Testis (tissue), 3 donors: ENCODE results near the gene IFNL1. TPM values are rescaled to one million over a fixed set of nuclear protein-coding genes. Genes with fewer than 3 reads are reported as not detected.

Experiments
- DNase-seq: peaks from one replicate; pipeline ENCODE4 v3.0.0-alpha.2; 2019
- H3K27ac ChIP-seq, 2 donors: fragments of 200-600 bp; sonication (generic); one replicate each; pipeline ENCODE4 v1.5.1; 2019
- H3K27me3 ChIP-seq: fragments of 200-600 bp; sonication (generic); one replicate; pipeline ENCODE4 v1.5.1; 2019
- H3K36me3 ChIP-seq: fragments of 200-600 bp; sonication (generic); one replicate; pipeline ENCODE4 v1.5.1; 2017; ENCODE audit warnings: low read depth; ENCODE audit errors: missing control alignments
- H3K4me1 ChIP-seq: fragments of 200-600 bp; sonication (generic); one replicate; pipeline ENCODE4 v1.5.1; 2019
- H3K4me3 ChIP-seq, 2 donors: fragments of 200-600 bp; sonication (generic); one replicate each; pipeline ENCODE4 v1.5.1; 2017 to 2019
- H3K9me3 ChIP-seq: fragments of 200-600 bp; sonication (generic); one replicate; pipeline ENCODE4 v1.5.1; 2017
- CTCF ChIP-seq, 3 experiments: fragments of 450-650 bp in 2 of 3; fragments of 200-600 bp in 1 of 3; sonication (generic) in 1 of 3; IDR thresholded peaks; one replicate each; pipeline ENCODE4 v1.5.1; 2016 to 2019; ENCODE audit warnings: antibody characterized with exemption in 3 of 3, mild to moderate bottlenecking in 2 of 3, moderate library complexity in 1 of 3
- POLR2A ChIP-seq: fragments of 450-650 bp; IDR thresholded peaks from one replicate; pipeline ENCODE4 v1.6.1; 2017; ENCODE audit warnings: antibody characterized with exemption, mild to moderate bottlenecking, moderate library complexity
- WGBS, 2 donors: methylation state at CpG; one replicate each; pipeline ENCODE4 v1.1.5; 2018; 5-methylcytosine and 5-hydroxymethylcytosine counted together
- intact Hi-C: fragments of 100-400 bp; cut with DNase I; formaldehyde crosslinking; loops from one replicate; pipeline ENCODE4 v1.15.1; 2023; ENCODE audit warnings: low total_unique reads
- polyA plus RNA-seq: library from polyadenylated mRNA; stranded (reverse); fragments of 350-450 nt; fragmentation: Illumina TruSeq; extraction: RNeasy Lipid Tissue Mini Kit (QIAGEN cat#74804); gene quantifications from one replicate; pipeline ENCODE4 v1.2.3, GENCODE V29; 2014; ENCODE audit warnings: low read depth, low replicate concordance; ENCODE audit not compliant: insufficient read depth
- total RNA-seq, 2 donors: library from RNA; depleted of rRNA; stranded (reverse); fragments of >200 nt; gene quantifications; one replicate each; pipeline ENCODE4 v1.2.3, GENCODE V29; 2016

The IFNL1 gene
- total and polyA plus RNA-seq, 3 donors from 2014 or later = not detected

DNA sequence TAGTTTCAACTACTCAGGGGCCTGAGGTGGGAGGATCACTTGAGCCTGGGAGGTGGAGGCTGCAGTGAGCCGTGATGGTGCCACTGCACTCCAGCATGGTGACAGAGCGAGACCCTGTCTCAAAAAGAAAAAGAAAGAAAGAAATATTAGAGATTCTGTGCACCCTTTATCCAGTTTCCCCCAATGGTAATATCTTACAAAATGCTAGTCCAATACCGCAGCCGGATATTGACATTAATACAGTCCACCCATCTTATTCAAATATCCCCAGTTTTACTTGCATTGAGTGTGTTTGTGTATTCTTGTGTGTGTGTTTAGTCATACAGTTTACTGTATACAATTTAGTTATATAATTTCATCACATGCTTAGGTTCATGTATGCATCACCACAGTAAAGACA is 39.0 kb upstream of the IFNL1 start:
- intact Hi-C loops = no loop called here
- Histone ChIP-seq H3K36me3 (no peaks in the 10 kb centered on the region), H3K27ac (no peak overlapping the region), H3K27me3 (no peaks in the 10 kb centered on the region), H3K4me1 (no peaks in the 10 kb centered on the region), H3K4me3 (no peak overlapping the region), H3K9me3 (no peaks in the 10 kb centered on the region)
- no peak for DNase-seq
- TF ChIP-seq POLR2A = no peak
- no peak for TF ChIP-seq CTCF (IDR thresholded peaks at IDR 0.05)
- 96 to 97% methylated on average over 4 of the region's 4 CpGs for WGBS, 2 donors

GRCh38 chr19:39261704-39262103 is 34.5 kb upstream of the IFNL1 start:
- H3K27me3 ChIP-seq = no peaks in the 10 kb centered on the region
- no peak for DNase-seq
- H3K9me3 ChIP-seq = no peaks in the 10 kb centered on the region
- intact Hi-C loops = no loop called here
- no peak overlapping the region for H3K27ac ChIP-seq
- WGBS, 2 donors = 87 to 91% methylated on average over 3 of the region's 3 CpGs
- peaks cover 2% of the 10 kb centered on the region for H3K4me1 ChIP-seq
- H3K36me3 ChIP-seq = no peaks in the 10 kb centered on the region
- no peak overlapping the region for H3K4me3 ChIP-seq
- no peak for TF ChIP-seq CTCF (IDR thresholded peaks at IDR 0.05)

- intact Hi-C loops = no loop called here
- 85 to 92% methylated on average over 4 of the region's 4 CpGs for WGBS, 2 donors
- DNase-seq = no peak
- Histone ChIP-seq H3K4me1 (peaks cover 2% of the 10 kb centered on the region), H3K27me3 (no peaks in the 10 kb centered on the region), H3K9me3 (no peaks in the 10 kb centered on the region), H3K27ac (no peak overlapping the region), H3K36me3 (no peaks in the 10 kb centered on the region), H3K4me3 (no peak overlapping the region)
- no peak for TF ChIP-seq POLR2A
- TF ChIP-seq CTCF (IDR thresholded peaks at IDR 0.05) = no peak
Observed at GRCh38 chr19:39262496-39262895, 33.7 kb upstream of the IFNL1 start.

DNA sequence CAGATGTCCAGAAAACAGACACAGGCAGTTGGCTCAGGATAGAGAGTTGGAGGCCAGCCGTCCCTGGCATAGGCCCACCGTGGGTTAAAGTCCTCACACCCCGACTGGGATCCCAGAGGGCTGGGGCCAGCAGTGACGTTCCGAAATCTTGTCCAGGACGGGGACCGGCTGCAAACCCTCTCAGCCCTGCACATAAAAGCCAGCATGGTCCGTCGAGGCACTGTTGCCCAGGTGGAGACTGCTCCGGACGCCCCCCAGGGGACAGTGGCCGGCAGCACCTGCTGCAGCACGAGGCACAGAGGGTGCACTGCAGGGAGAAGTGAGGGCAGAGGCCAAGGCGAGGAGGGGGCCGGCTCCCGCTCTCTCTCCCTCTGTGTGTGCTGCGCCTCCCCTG is 32.3 kb upstream of the IFNL1 start:
- DNase-seq = no peak
- H3K4me1 ChIP-seq = peaks cover 2% of the 10 kb centered on the region
- no peaks in the 10 kb centered on the region for H3K9me3 ChIP-seq
- TF ChIP-seq POLR2A = no peak
- TF ChIP-seq CTCF (IDR thresholded peaks at IDR 0.05) = no peak
- H3K27me3 ChIP-seq = no peaks in the 10 kb centered on the region
- no peak overlapping the region for H3K27ac ChIP-seq
- intact Hi-C loops = no loop called here
- WGBS, 2 donors = 7 to 12% methylated on average over 11 to 17 of the region's 17 CpGs
- peak overlapping the region in 1 of 2 donors; percentile 39 for H3K4me3 ChIP-seq
- H3K36me3 ChIP-seq = no peaks in the 10 kb centered on the region
